Astrocyte (in vitro differentiated cells and primary cell): ENCODE measurements around the gene FAM168B. TPM values are rescaled to one million over a fixed set of nuclear protein-coding genes. Genes with fewer than 3 reads are reported as not detected.

Experiments
- DNase-seq: peaks from one replicate; pipeline ENCODE4 v3.0.0-alpha.2; 2010; ENCODE audit warnings: low read depth
- FAIRE-seq: peaks from 2 replicates; lab custom pipeline; 2011; peaks lifted over from hg19 to GRCh38; lab: Jason Lieb, UNC
- H2AFZ ChIP-seq: 2 replicates; pipeline ENCODE4 v1.6.0; 2012; ENCODE audit warnings: low read depth, low read length, inconsistent platforms
- H3K27ac ChIP-seq: 2 replicates; pipeline ENCODE4 v1.5.1; 2011; ENCODE audit warnings: low read depth, low read length, inconsistent platforms
- H3K27me3 ChIP-seq: 2 replicates; pipeline ENCODE4 v1.6.0; 2011; ENCODE audit warnings: low read length, inconsistent platforms; ENCODE audit not compliant: insufficient read depth
- H3K36me3 ChIP-seq: 2 replicates; pipeline ENCODE4 v1.5.1; 2011; ENCODE audit warnings: low read length, inconsistent platforms; ENCODE audit not compliant: insufficient read depth
- H3K4me1 ChIP-seq: 2 replicates; pipeline ENCODE4 v1.5.1; 2011; ENCODE audit warnings: low read length, inconsistent platforms; ENCODE audit not compliant: insufficient read depth
- H3K4me2 ChIP-seq: 2 replicates; pipeline ENCODE4 v1.6.0; 2012; ENCODE audit warnings: low read length, inconsistent platforms
- H3K4me3 ChIP-seq: 2 replicates; pipeline ENCODE4 v1.5.1; 2011; ENCODE audit warnings: low read depth, mild to moderate bottlenecking, low read length, inconsistent platforms; ENCODE audit not compliant: insufficient read depth
- H3K79me2 ChIP-seq: 2 replicates; pipeline ENCODE4 v1.6.0; 2012; ENCODE audit warnings: mild to moderate bottlenecking, low read length, inconsistent platforms; ENCODE audit not compliant: insufficient read depth
- H3K9ac ChIP-seq: 2 replicates; pipeline ENCODE4 v1.6.0; 2012; ENCODE audit warnings: mild to moderate bottlenecking, low read length, inconsistent platforms
- H3K9me3 ChIP-seq: 2 replicates; pipeline ENCODE4 v1.5.1; 2012; ENCODE audit warnings: low read depth, mild to moderate bottlenecking, low read length, inconsistent platforms; ENCODE audit not compliant: insufficient read depth
- H4K20me1 ChIP-seq: 2 replicates; pipeline ENCODE4 v1.6.0; 2012; ENCODE audit warnings: low read length, inconsistent platforms; ENCODE audit not compliant: insufficient read depth
- H3K27ac Mint-ChIP-seq: one replicate; pipeline ENCODE4 v1.8.0; 2021; ENCODE audit warnings: mild to moderate bottlenecking, mixed read lengths; ENCODE audit not compliant: unreplicated experiment
- H3K27me3 Mint-ChIP-seq: one replicate; pipeline ENCODE4 v1.8.0; 2021; ENCODE audit warnings: low read depth, mixed read lengths; ENCODE audit not compliant: unreplicated experiment
- H3K36me3 Mint-ChIP-seq: one replicate; pipeline ENCODE4 v1.8.0; 2021; ENCODE audit warnings: low read depth, mixed read lengths; ENCODE audit not compliant: unreplicated experiment
- H3K4me1 Mint-ChIP-seq: one replicate; pipeline ENCODE4 v1.8.0; 2021; ENCODE audit warnings: low read depth, mixed read lengths; ENCODE audit not compliant: unreplicated experiment
- H3K4me3 Mint-ChIP-seq: one replicate; pipeline ENCODE4 v1.8.0; 2021; ENCODE audit warnings: mild to moderate bottlenecking, moderate library complexity, mixed read lengths; ENCODE audit not compliant: unreplicated experiment
- H3K9me3 Mint-ChIP-seq: one replicate; pipeline ENCODE4 v1.8.0; 2021; ENCODE audit warnings: mild to moderate bottlenecking, mixed read lengths; ENCODE audit not compliant: unreplicated experiment
- EZH2 ChIP-seq: IDR thresholded peaks from 2 replicates; pipeline ENCODE4 v1.6.1; 2012; ENCODE audit warnings: mild to moderate bottlenecking, low read length, inconsistent platforms; ENCODE audit not compliant: insufficient read depth
- total RNA-seq: library from RNA; stranded (reverse); gene quantifications from 2 replicates; pipeline ENCODE4 v1.2.1, GENCODE V29; 2021
- TF ChIP-seq, protein P1 (sequence below): IDR thresholded peaks from 2 replicates; pipeline ENCODE4 v1.5.1; 2011; ENCODE audit warnings: low read depth, mild to moderate bottlenecking, inconsistent platforms, low read length, moderate library complexity; ENCODE audit not compliant: insufficient read depth

The FAM168B gene
- total RNA-seq, 1 donor from 2014 or later, result 117 TPM

DNA sequence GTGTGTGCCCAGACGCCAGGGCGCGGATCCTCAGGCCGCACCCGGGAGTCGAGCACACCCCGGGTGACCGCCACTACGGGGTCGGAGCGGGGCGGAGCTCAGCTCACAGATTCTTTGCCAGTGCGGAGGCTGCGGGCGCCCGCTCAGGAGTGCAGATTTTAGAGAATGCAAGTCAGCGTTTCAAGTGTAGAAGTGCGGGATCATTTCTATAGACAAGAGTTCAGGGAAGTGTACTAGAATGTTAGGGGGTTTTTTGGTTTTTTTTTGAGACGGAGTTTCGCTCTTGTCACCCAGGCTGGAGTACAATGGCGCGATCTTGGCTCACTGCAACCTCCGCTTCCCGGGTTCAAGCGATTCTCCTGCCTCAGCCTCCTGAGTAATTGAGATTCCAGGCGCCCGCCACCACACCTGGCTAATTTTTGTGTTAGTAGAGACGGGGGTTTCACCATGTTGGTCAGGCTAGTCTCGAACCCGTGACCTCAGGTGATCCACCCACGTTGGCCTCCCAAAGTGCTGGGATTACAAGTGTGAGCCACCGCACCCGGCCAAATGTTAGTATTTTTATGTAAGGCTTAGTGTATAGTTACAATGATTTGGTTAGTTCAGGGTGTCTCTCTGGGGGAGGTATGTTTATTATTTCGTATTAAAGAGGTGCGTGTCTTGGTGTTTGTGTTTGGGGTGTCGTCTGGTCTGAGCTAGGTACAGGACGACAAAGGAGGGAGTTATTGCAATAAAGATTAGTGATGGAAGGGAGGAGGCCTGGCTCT lies 619 bp upstream of the FAM168B start:
- H3K4me2 ChIP-seq, result peak overlapping the region; percentile 91
- FAIRE-seq, result no peak
- H4K20me1 ChIP-seq, result peaks cover 30% of the 10 kb centered on the region
- H3K27ac ChIP-seq, result peak overlapping the region; percentile 95
- DNase-seq, result no peak
- H3K36me3 ChIP-seq, result no peaks in the 10 kb centered on the region
- H3K27me3 Mint-ChIP-seq, result no peaks in the 10 kb centered on the region
- H3K27ac Mint-ChIP-seq, result peak overlapping the region; percentile 95
- TF ChIP-seq, protein P1, sequence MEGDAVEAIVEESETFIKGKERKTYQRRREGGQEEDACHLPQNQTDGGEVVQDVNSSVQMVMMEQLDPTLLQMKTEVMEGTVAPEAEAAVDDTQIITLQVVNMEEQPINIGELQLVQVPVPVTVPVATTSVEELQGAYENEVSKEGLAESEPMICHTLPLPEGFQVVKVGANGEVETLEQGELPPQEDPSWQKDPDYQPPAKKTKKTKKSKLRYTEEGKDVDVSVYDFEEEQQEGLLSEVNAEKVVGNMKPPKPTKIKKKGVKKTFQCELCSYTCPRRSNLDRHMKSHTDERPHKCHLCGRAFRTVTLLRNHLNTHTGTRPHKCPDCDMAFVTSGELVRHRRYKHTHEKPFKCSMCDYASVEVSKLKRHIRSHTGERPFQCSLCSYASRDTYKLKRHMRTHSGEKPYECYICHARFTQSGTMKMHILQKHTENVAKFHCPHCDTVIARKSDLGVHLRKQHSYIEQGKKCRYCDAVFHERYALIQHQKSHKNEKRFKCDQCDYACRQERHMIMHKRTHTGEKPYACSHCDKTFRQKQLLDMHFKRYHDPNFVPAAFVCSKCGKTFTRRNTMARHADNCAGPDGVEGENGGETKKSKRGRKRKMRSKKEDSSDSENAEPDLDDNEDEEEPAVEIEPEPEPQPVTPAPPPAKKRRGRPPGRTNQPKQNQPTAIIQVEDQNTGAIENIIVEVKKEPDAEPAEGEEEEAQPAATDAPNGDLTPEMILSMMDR, result no peak
- no peak for TF ChIP-seq EZH2
- peaks cover 7% of the 10 kb centered on the region for H3K4me1 ChIP-seq
- peaks cover 43% of the 10 kb centered on the region for H3K79me2 ChIP-seq
- peak overlapping the region; percentile 94 for H3K4me3 Mint-ChIP-seq
- peak overlapping the region; percentile 95 for H3K4me3 ChIP-seq
- no peaks in the 10 kb centered on the region for H3K27me3 ChIP-seq
- H3K9me3 Mint-ChIP-seq, result no peaks in the 10 kb centered on the region
- peak overlapping the region; percentile 94 for H3K9ac ChIP-seq
- peak overlapping the region; percentile 6 for H2AFZ ChIP-seq
- no peaks in the 10 kb centered on the region for H3K36me3 Mint-ChIP-seq
- H3K4me1 Mint-ChIP-seq, result peaks cover 4% of the 10 kb centered on the region
- no peaks in the 10 kb centered on the region for H3K9me3 ChIP-seq

DNA sequence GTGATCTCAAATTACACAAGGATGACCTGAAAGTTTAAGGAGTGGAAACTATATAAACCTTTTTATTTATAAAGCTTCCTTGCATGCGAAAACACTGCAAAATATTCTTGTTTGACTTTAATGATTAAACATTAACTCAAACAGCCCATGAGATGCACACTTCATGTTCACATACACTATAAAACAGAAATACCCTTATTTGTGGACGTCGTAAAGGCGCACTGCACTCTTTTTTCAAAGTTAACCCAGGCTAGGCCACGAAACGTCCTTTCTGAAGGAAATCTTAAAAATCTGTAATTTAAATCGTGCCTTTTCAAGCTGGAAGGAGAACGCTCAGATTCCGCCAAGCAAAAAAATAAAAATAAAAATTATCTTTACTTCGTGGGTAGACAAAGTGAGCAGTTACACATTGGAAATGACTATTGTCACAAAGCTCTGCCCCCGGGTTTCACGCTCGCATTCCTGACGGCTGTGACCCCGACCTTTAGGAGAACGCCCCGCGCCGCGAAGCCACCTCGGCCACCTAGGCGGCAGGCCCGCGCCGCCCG lies 728 bp downstream of the FAM168B start:
- Mint-ChIP-seq H3K27ac (peak overlapping the region; percentile 28), H3K9me3 (no peaks in the 10 kb centered on the region), H3K27me3 (no peaks in the 10 kb centered on the region), H3K36me3 (peaks cover 3% of the 10 kb centered on the region), H3K4me1 (peaks cover 4% of the 10 kb centered on the region), H3K4me3 (peak overlapping the region; percentile 90)
- H3K27me3 ChIP-seq, result no peaks in the 10 kb centered on the region
- H3K9ac ChIP-seq, result peak overlapping the region; percentile 94
- TF ChIP-seq EZH2, result no peak
- TF ChIP-seq, protein P1, result no peak
- no peaks in the 10 kb centered on the region for H3K9me3 ChIP-seq
- H3K4me2 ChIP-seq, result peak overlapping the region; percentile 91
- H3K27ac ChIP-seq, result peak overlapping the region; percentile 95
- H3K4me3 ChIP-seq, result peak overlapping the region; percentile 95
- H3K36me3 ChIP-seq, result peaks cover 3% of the 10 kb centered on the region
- H3K79me2 ChIP-seq, result peaks cover 57% of the 10 kb centered on the region
- peaks cover 42% of the 10 kb centered on the region for H4K20me1 ChIP-seq
- peaks cover 7% of the 10 kb centered on the region for H3K4me1 ChIP-seq
- DNase-seq, result no peak
- no peak for FAIRE-seq
- H2AFZ ChIP-seq, result peak overlapping the region; percentile 85

DNA sequence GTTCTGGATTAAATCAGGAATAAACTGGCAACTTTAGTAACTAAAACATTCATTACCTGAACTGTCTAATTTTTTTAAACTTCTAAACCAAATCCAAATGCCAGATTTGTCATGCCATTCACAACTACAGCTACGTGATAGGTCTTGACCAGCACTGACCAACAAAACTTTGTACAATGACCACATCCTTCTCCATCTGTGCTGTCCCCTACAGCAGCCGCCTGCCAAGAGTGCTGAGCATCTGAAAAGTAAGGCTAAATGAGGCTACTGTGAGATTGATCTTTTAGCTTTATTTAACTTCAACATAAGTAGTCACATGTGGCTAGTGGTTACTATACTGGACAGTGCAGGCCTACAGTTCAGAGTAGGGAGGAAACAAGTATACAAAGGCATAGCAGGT lies 7.6 kb downstream of the FAM168B start:
- Histone ChIP-seq H3K4me2 (no peak overlapping the region), H3K9me3 (no peaks in the 10 kb centered on the region), H3K9ac (no peak overlapping the region), H4K20me1 (peaks cover 83% of the 10 kb centered on the region), H2AFZ (no peak overlapping the region), H3K27me3 (no peaks in the 10 kb centered on the region), H3K36me3 (peaks cover 29% of the 10 kb centered on the region), H3K4me3 (no peak overlapping the region), H3K27ac (no peak overlapping the region), H3K4me1 (no peaks in the 10 kb centered on the region), H3K79me2 (peaks cover 98% of the 10 kb centered on the region)
- DNase-seq (peak; percentile 62), FAIRE-seq (no peak)
- H3K4me1 Mint-ChIP-seq, result peaks cover 6% of the 10 kb centered on the region
- no peak overlapping the region for H3K27ac Mint-ChIP-seq
- no peak for TF ChIP-seq EZH2
- TF ChIP-seq, protein P1, result no peak
- no peak overlapping the region for H3K4me3 Mint-ChIP-seq
- H3K36me3 Mint-ChIP-seq, result peaks cover 12% of the 10 kb centered on the region
- no peaks in the 10 kb centered on the region for H3K9me3 Mint-ChIP-seq
- H3K27me3 Mint-ChIP-seq, result no peaks in the 10 kb centered on the region
